NK-92 treated with Interleukin-12 subunit alpha and Interleukin-12 subunit beta, amount 100 ng/mL, for 24 hours (cell line): Measurements from ENCODE around the gene PXYLP1.

ENCODE experiments used
- DNase-seq: peaks from one replicate; lab custom pipeline; 2025; lab: John Stamatoyannopoulos, UW

PXYLP1 gene

DNA sequence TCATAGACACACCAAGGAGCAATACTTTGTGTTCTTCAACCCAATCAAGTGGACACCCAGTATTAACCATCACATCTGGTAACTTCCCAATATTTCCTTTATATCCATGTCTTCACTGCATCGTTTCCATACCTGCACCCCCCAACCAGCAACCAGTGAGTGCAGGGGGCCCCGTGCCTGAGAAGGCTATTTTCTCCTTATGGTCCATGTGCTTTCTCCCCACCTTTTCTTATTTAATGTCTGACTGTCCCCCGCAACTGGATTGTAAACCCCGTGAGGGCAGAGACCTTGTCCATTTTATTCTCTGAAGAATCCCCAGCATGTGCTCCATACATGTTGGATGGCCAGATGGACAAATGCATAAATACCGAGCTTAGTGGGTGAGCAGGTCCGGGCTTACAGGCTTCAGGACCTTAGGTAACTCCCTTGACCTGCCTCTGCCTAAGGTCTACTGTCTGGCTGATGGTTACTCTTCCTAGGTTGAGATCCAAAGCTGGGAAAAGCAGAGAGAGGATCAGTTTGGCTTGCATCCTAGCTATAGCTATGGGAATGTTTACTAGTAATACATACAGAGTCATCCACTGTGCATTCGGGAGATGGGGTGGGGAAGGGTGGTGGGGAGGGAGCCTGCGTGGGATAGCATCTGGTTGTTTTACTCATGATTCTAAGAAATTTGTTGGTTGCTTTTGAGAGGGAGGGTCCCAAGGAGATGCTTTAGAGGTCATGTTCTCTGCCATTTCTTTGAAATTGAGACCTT is 41.5 kb downstream of the PXYLP1 start:
- DNase-seq: no peak

DNA sequence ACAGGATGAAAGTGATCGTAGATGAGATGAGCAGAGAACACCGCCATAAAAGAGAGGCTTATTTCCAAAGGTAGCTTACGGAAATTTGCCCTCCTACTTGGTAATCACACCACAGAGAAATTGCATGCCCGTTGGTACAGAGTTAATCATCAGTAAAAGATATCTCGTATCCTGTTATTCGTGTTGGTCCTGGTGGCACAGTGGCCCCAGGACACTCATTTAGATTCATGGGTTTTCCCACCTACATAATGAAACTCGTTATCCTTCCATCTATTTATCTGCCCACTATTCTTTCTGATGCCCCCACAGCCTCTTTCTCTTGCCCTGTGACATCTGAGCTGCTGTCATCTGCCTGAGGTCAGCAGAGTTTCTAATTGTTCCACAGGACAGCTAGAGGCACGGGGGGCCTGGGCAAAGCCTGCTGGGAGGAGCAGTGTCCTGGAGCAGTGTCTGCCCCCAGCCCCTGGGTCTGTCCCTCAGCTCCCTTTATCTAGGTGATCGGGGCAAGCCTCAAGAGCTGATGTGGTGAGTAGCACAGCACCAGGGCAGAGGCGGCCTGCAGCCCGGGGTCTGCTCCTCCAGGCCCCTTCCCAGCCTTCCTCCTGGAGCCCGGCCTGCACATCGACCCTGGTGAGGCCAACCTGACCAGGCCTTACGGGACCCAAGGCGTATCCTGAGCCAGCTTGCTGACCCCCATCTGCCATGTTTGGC is 42.2 kb downstream of the PXYLP1 start:
- no peak for DNase-seq

GRCh38 chr3:141274411-141275031 is 42.9 kb downstream of the PXYLP1 start:
- no peak for DNase-seq

- DNase-seq: peak; percentile 32
Measured at GRCh38 chr3:141275032-141275422, 43.4 kb downstream of the PXYLP1 start.

DNA sequence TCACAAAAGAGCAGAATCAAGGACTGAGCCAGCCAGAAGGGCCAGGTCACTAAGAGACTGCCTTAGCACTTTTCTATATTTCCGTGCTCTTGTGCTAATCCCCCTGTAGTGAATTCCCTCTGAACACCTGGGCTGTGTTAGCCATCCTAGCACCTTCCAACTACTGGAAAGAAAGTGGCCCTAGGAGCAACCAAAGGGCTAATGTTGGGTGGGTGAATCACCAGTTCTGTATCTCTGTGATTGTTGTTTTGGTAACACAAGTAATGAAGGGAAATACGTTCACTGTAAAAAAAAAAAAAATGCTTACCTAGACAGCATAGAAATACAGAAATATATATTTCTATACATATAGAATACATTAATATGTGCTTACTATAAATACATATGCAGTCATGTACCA is 43.9 kb downstream of the PXYLP1 start:
- DNase-seq: no peak

DNA sequence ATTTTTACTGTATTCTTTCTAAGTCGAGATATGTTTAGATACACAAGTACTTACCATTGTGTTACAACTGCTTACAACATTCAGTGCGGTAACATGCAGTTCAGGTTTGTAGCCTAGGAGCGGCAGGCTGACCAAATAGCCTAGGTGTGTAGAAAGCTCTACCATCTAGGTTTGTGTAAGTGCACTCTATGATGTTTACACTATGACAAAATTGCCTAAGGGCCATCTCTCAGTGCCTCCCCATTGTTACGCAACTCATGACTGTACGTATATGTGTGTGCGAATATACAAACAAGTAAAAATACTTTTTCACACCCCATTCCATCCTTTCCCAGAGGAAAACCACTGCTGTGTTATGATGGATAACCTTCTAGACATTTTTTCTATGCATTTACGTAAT is 44.3 kb downstream of the PXYLP1 start:
- DNase-seq: no peak

- no peak for DNase-seq
Measured at GRCh38 chr3:141276398-141276797, 44.8 kb downstream of the PXYLP1 start.

- DNase-seq: no peak
Measured at GRCh38 chr3:141277451-141277850, 45.8 kb downstream of the PXYLP1 start.

DNA sequence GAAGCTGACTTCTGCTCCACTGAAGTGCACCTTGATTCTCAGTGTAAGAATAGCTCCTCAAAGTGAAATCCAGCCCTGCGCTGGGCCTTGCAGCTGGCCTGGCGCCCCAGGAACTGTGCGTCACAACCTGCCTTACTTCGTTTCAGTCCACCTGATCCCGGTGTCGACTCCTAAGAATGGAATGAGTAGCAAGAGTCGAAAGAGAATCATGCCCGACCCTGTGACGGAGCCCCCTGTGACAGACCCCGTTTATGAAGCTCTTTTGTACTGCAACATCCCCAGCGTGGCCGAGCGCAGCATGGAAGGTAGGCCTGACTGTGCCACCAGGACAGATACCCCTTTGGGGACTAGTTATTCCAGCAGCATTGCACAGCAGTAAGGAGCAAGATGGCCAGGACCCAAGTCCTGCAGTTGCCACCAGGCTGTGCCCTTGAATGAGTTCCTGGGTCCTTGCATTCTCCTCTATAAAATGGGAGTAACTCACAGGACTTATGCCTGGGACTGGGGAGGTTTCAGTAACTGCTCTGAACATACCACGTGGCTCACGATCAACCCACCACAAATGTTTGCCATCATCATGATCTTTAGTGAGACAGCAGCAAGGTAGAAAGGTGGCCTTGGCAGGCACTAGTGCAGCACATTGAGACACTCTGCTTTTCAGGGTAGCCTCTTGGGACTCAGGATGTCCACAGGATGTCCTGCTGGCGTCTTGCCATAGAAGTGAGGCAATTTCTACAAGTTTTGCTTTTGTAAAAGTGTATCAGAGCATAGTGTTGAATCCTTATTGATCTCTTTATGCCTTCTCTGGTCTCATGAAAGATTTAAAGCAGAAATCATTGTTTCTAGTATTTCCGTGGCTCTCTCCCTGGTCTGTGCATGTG is 46.8 kb downstream of the PXYLP1 start:
- no peak for DNase-seq

GRCh38 chr3:141279077-141279967 is 47.7 kb downstream of the PXYLP1 start:
- DNase-seq: no peak

DNA sequence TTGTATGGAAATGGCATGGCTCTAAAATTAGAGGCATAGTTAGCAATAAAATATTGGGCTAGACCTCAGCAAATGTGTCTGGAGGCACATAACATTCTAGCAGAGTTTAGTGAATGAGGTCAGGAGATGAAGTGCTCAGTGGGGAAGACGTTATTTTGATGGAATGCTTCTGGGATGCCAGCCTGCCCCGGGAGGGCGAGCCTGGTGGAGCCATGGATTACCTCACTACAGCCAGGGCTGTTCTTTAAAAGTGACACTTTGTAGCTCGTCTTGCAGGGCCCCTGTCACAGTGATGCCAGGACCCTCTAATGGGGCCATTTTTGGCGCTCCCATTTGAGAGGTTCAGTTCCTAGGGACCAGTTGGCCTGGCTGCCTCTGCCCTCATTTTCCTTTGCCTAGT is 48.5 kb downstream of the PXYLP1 start:
- no peak for DNase-seq

DNA sequence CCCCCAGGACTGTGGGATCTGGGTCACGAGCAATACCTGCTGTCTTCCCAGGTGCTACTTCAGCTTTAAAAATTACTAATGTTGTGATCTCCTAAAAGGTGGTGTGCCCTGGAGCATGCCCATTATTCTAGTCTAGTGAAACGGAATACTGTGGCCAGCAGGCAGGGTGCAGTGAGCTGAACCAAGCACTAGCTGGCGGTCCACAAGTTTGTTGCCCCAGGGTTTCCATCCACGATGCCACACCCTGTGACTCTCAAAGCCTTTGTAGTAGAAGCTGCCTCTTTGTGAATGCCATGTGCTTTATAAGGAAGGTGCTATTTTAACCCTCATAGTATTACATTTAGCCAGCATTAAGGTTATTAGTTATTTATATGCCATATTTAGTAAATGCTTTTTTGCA is 49.1 kb downstream of the PXYLP1 start:
- DNase-seq: no peak

DNA sequence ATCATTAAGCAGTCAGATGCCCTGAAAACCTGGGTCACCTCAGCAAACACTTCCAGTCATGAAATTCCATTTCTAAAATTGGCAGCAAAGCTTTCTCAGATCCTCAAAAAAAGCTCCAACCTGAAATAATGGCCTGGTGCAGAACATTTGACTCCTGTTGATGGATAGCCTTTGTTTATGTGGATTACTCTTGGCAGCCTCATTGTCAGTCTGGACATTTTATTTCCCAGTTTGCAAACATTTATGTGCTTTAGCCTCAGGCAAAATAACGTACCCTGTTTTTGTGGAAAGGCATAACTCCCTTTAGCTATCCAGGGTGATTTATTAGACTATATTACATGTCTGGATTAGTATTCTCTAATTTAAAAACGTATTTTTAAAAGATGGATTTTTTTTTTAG is 53.9 kb downstream of the PXYLP1 start:
- no peak for DNase-seq

DNA sequence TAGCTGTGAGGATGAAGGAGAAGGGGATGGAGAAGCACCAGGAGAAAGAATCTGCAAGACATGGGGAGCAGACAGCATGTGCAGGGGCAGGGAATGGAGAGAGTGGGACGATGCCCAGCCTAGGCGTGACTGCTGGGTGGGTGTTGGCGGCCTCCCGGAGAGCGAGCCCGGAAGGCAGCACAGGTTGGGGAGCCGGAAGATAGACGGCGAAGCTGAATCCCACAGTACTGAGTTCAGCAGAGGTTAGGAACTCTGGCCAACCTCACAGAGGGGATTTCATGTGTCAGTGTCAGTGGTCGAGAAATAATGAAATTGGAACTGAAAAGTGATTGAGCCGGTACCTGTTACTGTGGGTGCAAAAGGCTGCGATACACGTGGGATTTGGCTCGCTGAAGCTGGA is 55.2 kb downstream of the PXYLP1 start:
- DNase-seq: no peak

GRCh38 chr3:141287326-141287725 is 55.7 kb downstream of the PXYLP1 start:
- no peak for DNase-seq

- no peak for DNase-seq
Measured at GRCh38 chr3:141288336-141288990, 56.8 kb downstream of the PXYLP1 start.

- no peak for DNase-seq
Measured at GRCh38 chr3:141289228-141289772, 57.7 kb downstream of the PXYLP1 start.

GRCh38 chr3:141291559-141292355 is 60.1 kb downstream of the PXYLP1 start:
- no peak for DNase-seq

DNA sequence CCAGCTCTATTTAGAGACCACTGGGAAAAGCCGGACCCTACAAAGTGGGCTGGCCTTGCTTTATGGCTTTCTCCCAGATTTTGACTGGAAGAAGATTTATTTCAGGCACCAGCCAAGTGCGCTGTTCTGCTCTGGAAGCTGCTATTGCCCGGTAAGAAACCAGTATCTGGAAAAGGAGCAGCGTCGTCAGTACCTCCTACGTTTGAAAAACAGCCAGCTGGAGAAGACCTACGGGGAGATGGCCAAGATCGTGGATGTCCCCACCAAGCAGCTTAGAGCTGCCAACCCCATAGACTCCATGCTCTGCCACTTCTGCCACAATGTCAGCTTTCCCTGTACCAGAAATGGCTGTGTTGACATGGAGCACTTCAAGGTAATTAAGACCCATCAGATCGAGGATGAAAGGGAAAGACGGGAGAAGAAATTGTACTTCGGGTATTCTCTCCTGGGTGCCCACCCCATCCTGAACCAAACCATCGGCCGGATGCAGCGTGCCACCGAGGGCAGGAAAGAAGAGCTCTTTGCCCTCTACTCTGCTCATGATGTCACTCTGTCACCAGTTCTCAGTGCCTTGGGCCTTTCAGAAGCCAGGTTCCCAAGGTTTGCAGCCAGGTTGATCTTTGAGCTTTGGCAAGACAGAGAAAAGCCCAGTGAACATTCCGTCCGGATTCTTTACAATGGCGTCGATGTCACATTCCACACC is 60.9 kb downstream of the PXYLP1 start:
- DNase-seq: no peak
